ENCODE data around the gene IGSF22.

DNA sequence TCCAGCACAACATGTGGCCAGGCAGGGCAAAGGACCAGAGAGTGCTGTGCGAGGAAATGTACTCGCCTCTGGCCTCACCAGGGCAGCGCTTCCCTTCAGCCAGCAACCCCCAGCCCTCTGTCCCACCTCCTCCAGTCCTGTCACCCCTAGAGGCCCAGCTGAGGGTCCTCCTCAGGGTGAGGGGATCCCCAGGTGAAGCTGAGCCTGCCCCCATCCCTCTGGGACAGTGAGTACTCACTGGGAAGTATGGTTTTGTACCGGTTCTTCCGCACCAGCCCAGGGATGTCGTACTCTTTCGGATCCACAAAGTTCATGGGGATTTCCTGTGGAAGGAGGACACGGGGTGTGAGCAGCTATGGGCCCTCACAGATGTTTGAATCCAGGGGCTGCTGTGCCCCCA is 11.7 kb upstream of the IGSF22 start:
- TF ChIP-seq POLR2A (IDR thresholded peaks at IDR 0.05): no peak
- TF ChIP-seq, protein P1, sequence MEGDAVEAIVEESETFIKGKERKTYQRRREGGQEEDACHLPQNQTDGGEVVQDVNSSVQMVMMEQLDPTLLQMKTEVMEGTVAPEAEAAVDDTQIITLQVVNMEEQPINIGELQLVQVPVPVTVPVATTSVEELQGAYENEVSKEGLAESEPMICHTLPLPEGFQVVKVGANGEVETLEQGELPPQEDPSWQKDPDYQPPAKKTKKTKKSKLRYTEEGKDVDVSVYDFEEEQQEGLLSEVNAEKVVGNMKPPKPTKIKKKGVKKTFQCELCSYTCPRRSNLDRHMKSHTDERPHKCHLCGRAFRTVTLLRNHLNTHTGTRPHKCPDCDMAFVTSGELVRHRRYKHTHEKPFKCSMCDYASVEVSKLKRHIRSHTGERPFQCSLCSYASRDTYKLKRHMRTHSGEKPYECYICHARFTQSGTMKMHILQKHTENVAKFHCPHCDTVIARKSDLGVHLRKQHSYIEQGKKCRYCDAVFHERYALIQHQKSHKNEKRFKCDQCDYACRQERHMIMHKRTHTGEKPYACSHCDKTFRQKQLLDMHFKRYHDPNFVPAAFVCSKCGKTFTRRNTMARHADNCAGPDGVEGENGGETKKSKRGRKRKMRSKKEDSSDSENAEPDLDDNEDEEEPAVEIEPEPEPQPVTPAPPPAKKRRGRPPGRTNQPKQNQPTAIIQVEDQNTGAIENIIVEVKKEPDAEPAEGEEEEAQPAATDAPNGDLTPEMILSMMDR (IDR thresholded peaks at IDR 0.05): no peak
- no peak for TF ChIP-seq EP300 (IDR thresholded peaks at IDR 0.05)

Measured in ovary (tissue), 3 donors.